Measurements from ENCODE around the gene PDZD2.

PDZD2 gene

DNA sequence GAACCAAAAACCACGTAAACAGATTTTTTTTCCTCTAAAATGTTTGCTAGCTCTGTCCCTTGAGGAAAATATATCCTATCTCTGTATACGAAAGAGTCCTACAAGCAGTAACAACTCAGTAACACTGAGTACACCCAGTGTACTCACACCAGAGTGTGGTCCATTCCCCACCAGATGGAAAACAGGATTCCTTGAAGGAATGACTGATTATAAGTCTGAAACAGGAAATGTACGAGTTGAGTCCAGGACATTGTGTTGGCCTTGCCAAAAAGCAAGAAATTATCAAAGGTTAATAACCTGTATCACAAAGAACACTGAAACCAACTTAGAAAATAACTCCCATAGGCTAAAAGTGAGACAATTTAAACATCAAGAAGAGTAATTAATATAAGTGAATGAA is 514.8 kb downstream of the PDZD2 start:
- TF ChIP-seq, protein P1, sequence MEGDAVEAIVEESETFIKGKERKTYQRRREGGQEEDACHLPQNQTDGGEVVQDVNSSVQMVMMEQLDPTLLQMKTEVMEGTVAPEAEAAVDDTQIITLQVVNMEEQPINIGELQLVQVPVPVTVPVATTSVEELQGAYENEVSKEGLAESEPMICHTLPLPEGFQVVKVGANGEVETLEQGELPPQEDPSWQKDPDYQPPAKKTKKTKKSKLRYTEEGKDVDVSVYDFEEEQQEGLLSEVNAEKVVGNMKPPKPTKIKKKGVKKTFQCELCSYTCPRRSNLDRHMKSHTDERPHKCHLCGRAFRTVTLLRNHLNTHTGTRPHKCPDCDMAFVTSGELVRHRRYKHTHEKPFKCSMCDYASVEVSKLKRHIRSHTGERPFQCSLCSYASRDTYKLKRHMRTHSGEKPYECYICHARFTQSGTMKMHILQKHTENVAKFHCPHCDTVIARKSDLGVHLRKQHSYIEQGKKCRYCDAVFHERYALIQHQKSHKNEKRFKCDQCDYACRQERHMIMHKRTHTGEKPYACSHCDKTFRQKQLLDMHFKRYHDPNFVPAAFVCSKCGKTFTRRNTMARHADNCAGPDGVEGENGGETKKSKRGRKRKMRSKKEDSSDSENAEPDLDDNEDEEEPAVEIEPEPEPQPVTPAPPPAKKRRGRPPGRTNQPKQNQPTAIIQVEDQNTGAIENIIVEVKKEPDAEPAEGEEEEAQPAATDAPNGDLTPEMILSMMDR (IDR thresholded peaks at IDR 0.05; ENCODE audit: borderline replicate concordance, control extremely low read depth, extremely low read depth, insufficient read depth, missing control alignments) = no peak
- no peak for DNase-seq (ENCODE audit: low spot score)
- in situ Hi-C loops (cut with MboI; ENCODE audit: low sequenced_read_pairs, unreplicated experiment) = no loop called here

DNA sequence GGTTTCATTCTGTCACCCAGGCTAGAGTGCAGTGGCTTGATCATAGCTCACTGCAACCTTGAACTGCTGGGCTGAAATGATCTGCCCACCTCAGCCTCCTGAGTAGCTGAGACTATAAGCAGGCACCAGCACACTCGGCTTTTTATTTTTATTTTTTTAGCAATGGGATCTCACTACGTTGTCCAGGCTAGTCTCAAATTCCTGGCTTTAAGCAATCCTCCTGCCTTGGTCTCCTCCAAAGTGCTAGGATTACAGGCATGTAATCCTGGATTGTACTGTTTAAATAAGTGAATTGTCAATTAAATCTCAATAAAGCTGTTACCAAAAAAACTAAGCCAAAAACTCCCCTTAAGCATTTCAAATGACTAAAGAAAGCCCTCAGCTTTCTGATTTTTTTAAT is 516.3 kb downstream of the PDZD2 start:
- in situ Hi-C loops (cut with MboI; ENCODE audit: low sequenced_read_pairs, unreplicated experiment) = no loop called here
- DNase-seq (ENCODE audit: low spot score) = no peak
- TF ChIP-seq, protein P1 (IDR thresholded peaks at IDR 0.05; ENCODE audit: borderline replicate concordance, control extremely low read depth, extremely low read depth, insufficient read depth, missing control alignments) = no peak

DNA sequence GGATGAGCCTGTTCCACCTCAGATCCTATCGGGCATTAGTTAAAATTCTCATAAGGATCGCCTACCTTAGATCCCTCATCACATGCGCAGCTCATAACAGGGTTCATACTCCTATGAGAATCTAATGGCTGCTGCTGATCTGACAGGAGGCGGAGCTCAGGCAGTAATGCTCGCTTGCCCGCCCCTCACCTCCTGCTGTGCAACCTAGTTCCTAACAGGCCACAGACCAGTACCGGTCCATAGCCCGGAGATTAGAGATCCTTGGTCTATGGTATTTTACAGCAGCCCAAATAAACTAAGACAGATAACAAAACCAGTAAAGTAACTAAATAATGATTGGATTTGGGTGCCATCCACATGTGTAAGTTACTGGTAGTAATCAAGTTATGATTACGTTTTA is 517.7 kb downstream of the PDZD2 start:
- DNase-seq (ENCODE audit: low spot score) = no peak
- TF ChIP-seq, protein P1 (IDR thresholded peaks at IDR 0.05; ENCODE audit: borderline replicate concordance, control extremely low read depth, extremely low read depth, insufficient read depth, missing control alignments) = no peak
- in situ Hi-C loops (cut with MboI; ENCODE audit: low sequenced_read_pairs, unreplicated experiment) = no loop called here

DNA sequence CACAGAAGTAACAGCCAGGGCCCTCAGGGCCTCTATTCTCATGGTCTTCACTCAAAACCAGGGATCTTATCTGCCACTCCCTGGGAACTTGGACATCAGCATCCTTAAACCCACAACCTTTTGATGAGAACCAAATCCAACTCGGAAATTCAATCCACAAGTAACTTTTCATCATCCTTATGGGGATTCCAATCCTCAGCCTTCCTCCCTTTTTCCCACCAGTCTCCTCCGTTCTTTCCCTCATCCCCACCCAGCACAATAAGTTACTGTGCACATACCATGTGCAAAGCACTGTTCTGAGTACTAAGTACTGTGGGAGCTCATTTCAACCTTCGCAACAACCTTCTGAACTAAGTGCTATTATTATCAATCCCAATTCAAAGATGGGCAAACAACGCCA is 518.1 kb downstream of the PDZD2 start:
- TF ChIP-seq, protein P1 (IDR thresholded peaks at IDR 0.05; ENCODE audit: borderline replicate concordance, control extremely low read depth, extremely low read depth, insufficient read depth, missing control alignments) = no peak
- in situ Hi-C loops (cut with MboI; ENCODE audit: low sequenced_read_pairs, unreplicated experiment) = no loop called here
- no peak for DNase-seq (ENCODE audit: low spot score)

DNA sequence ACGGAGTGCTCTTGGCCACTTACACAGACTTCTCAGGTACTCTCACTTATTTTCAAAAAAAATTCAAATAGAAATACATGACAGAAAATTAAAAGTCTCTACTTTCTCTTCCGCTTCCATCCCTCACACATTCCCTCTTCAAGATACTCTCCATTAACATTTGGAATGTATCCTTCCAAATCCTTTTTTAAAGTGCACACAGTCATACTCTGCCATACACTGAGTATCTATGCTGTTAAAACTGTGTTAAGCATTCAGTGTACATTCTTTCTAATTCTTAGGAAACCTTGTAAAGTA is 519.7 kb downstream of the PDZD2 start:
- TF ChIP-seq, protein P1 (IDR thresholded peaks at IDR 0.05; ENCODE audit: borderline replicate concordance, control extremely low read depth, extremely low read depth, insufficient read depth, missing control alignments) = no peak
- in situ Hi-C loops (cut with MboI; ENCODE audit: low sequenced_read_pairs, unreplicated experiment) = no loop called here
- DNase-seq (ENCODE audit: low spot score) = no peak

DNA sequence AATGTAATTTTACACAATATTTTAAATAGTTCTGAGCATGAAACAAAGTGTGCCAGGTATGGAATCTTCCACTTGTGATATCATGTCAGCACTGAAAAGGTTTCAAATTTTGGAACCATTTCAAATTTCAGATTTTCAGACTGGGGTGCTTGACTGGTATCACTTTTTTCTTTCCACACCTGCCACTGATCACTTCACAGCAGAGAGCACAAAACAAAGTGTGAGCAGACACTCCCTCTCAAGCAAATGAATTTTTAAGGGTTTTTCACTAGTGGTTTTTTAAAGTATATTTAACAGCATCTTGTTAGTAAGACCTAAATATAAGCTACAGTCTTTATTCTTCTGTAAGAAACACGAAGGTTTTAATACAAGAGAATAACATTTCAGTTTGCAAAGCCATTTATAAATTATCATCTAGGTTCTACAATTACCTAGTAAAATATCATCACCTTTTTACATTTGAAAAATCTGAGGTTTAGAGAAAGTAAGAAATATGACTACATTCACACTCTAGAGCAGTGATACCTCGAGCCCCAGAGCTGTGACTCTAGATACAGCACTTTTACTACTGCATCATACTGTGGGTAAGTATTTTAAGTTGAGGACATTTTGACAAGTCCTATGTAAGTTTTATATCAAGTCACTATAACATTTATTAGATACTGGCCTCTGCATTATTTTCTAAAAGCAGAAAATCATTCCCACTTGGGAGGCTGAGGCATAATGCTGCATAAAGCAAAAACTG is 520.6 kb downstream of the PDZD2 start:
- in situ Hi-C loops (cut with MboI; ENCODE audit: low sequenced_read_pairs, unreplicated experiment) = no loop called here
- DNase-seq (ENCODE audit: low spot score) = no peak
- TF ChIP-seq, protein P1 (IDR thresholded peaks at IDR 0.05; ENCODE audit: borderline replicate concordance, control extremely low read depth, extremely low read depth, insufficient read depth, missing control alignments) = no peak
